SIG-M5 treated with dmso at 0.1 percent for 504 hours (cell line): Measurements from ENCODE around the gene SPOCK1.

Experiments used
- DNase-seq: peaks from one replicate; lab custom pipeline; 2025; ENCODE audit not compliant: unreplicated experiment; lab: John Stamatoyannopoulos, UW

Gene SPOCK1

GRCh38 chr5:137122558-137122957 is 376.6 kb downstream of the SPOCK1 start:
- no peak for DNase-seq

- DNase-seq = no peak
Measured at GRCh38 chr5:137122075-137122474, 377.1 kb downstream of the SPOCK1 start.

- no peak for DNase-seq
Measured at GRCh38 chr5:137119321-137119720, 379.8 kb downstream of the SPOCK1 start.

GRCh38 chr5:137118629-137119028 is 380.5 kb downstream of the SPOCK1 start:
- DNase-seq = no peak

- no peak for DNase-seq
Measured at GRCh38 chr5:137115152-137115551, 384.0 kb downstream of the SPOCK1 start.

GRCh38 chr5:137114529-137114928 is 384.6 kb downstream of the SPOCK1 start:
- no peak for DNase-seq

- no peak for DNase-seq
Measured at GRCh38 chr5:137113939-137114338, 385.2 kb downstream of the SPOCK1 start.

- DNase-seq = no peak
Measured at GRCh38 chr5:137113161-137113560, 386.0 kb downstream of the SPOCK1 start.

GRCh38 chr5:137105351-137106035 is 393.6 kb downstream of the SPOCK1 start:
- no peak for DNase-seq

GRCh38 chr5:137101544-137101943 is 397.6 kb downstream of the SPOCK1 start:
- DNase-seq = no peak

GRCh38 chr5:137099651-137100050 is 399.5 kb downstream of the SPOCK1 start:
- no peak for DNase-seq

- DNase-seq = no peak
Measured at GRCh38 chr5:137098663-137099062, 400.5 kb downstream of the SPOCK1 start.

GRCh38 chr5:137098238-137098637 is 400.9 kb downstream of the SPOCK1 start:
- no peak for DNase-seq

GRCh38 chr5:137097203-137097602 is 401.9 kb downstream of the SPOCK1 start:
- DNase-seq = no peak

GRCh38 chr5:137096149-137097103 is 402.7 kb downstream of the SPOCK1 start:
- no peak for DNase-seq

- no peak for DNase-seq
Measured at GRCh38 chr5:137095597-137095996, 403.5 kb downstream of the SPOCK1 start.

GRCh38 chr5:137092831-137093230 is 406.3 kb downstream of the SPOCK1 start:
- no peak for DNase-seq

- DNase-seq = no peak
Measured at GRCh38 chr5:137091472-137091871, 407.7 kb downstream of the SPOCK1 start.

GRCh38 chr5:137090721-137091120 is 408.4 kb downstream of the SPOCK1 start:
- DNase-seq = no peak

GRCh38 chr5:137090151-137090550 is 409.0 kb downstream of the SPOCK1 start:
- no peak for DNase-seq

- DNase-seq = no peak
Measured at GRCh38 chr5:137088175-137088574, 411.0 kb downstream of the SPOCK1 start.

- DNase-seq = no peak
Measured at GRCh38 chr5:137086342-137086741, 412.8 kb downstream of the SPOCK1 start.
